ENCODE results near the gene MBD3.

The MBD3 gene

GRCh38 chr19:1524287-1524971 lies 68.2 kb downstream of the MBD3 start:
- Histone ChIP-seq H3K4me3 (ENCODE audit: low read depth, low read length) (no peak overlapping the region), H3K27ac (ENCODE audit: extremely low read depth, low read depth, low read length) (no peak overlapping the region), H3K36me3 (ENCODE audit: control insufficient read depth in 2 of 2, insufficient read depth in 1 of 2, low read length in 2 of 2) (no peaks in the 10 kb centered on the region), H3K9me3 (ENCODE audit: control insufficient read depth, insufficient read depth, low read depth, low read length) (no peaks in the 10 kb centered on the region), H3K4me1 (ENCODE audit: control insufficient read depth, insufficient read depth, low read length) (no peaks in the 10 kb centered on the region)
- ChIA-PET POLR2A (no interaction called here), CTCF (interaction anchor here (0.8 kb wide), 1 partner anchor 502 kb away, joined by 3 read pairs; no protein-coding TSS in a partner anchor)
- peak; percentile 25; the same call in 1 of the 2 replicates for TF ChIP-seq ZNF791 (tag by site-specific recombination; IDR thresholded peaks at IDR 0.05)
- TF ChIP-seq ZBTB20 (tag by site-specific recombination; IDR thresholded peaks at IDR 0.05) = 0 out of 2 replicates have a peak, but pooled peaks have one; percentile 24
- TF ChIP-seq SCRT2 (tag by site-specific recombination; IDR thresholded peaks at IDR 0.05) = peak; percentile 97
- TF ChIP-seq REST (tag by site-specific recombination; IDR thresholded peaks at IDR 0.05) = no peak
- peak; percentile 45; the same call in 1 of the 2 replicates for TF ChIP-seq INSM2 (tag by site-specific recombination; IDR thresholded peaks at IDR 0.05)
- no peak for TF ChIP-seq ZNF704 (tag by site-specific recombination; IDR thresholded peaks at IDR 0.05)
- 0 out of 2 replicates have a peak, but pooled peaks have one; percentile 8 for TF ChIP-seq ZNF777 (tag by site-specific recombination; IDR thresholded peaks at IDR 0.05; ENCODE audit: borderline replicate concordance)
- TF ChIP-seq ZNF658 (tag by site-specific recombination; IDR thresholded peaks at IDR 0.05) = 0 out of 2 replicates have a peak, but pooled peaks have one; percentile 75
- TF ChIP-seq ZNF580 (tag by site-specific recombination; IDR thresholded peaks at IDR 0.05) = 0 out of 2 replicates have a peak, but pooled peaks have one; percentile 21
- no peak for TF ChIP-seq ZNF664 (tag by site-specific recombination; IDR thresholded peaks at IDR 0.05)
- TF ChIP-seq SCRT1 (tag by site-specific recombination; IDR thresholded peaks at IDR 0.05; ENCODE audit: borderline replicate concordance) = peak; percentile 97
- no peak for TF ChIP-seq ZNF530 (tag by site-specific recombination; IDR thresholded peaks at IDR 0.05; ENCODE audit: low read depth)
- TF ChIP-seq ZSCAN4 (tag by site-specific recombination; IDR thresholded peaks at IDR 0.05) = peak; percentile 54; the same call in 1 of the 2 replicates
- 0 out of 2 replicates have a peak, but pooled peaks have one; percentile 18 for TF ChIP-seq ZNF776 (tag by site-specific recombination; IDR thresholded peaks at IDR 0.05; ENCODE audit: borderline replicate concordance)
- 0 out of 2 replicates have a peak, but pooled peaks have one; percentile 23 for TF ChIP-seq HIC1 (tag by site-specific recombination; IDR thresholded peaks at IDR 0.05)
- 0 out of 2 replicates have a peak, but pooled peaks have one; percentile 27 for TF ChIP-seq EGR2 (tag by site-specific recombination; IDR thresholded peaks at IDR 0.05; ENCODE audit: low read depth)
- TF ChIP-seq AEBP2 (tag by site-specific recombination; IDR thresholded peaks at IDR 0.05; ENCODE audit: borderline replicate concordance) = peak; percentile 18; the same call in 1 of the 2 replicates
- peak; percentile 47 for TF ChIP-seq ZNF133 (tag by site-specific recombination; IDR thresholded peaks at IDR 0.05)
- TF ChIP-seq ZNF311 (tag by site-specific recombination; IDR thresholded peaks at IDR 0.05; ENCODE audit: borderline replicate concordance) = peak; percentile 78; the same call in 1 of the 2 replicates
- TF ChIP-seq ZNF2 (tag by site-specific recombination; IDR thresholded peaks at IDR 0.05) = peak; percentile 94
- TF ChIP-seq ZNF354C (tag by site-specific recombination; IDR thresholded peaks at IDR 0.05; ENCODE audit: borderline replicate concordance, low read depth) = no peak
- TF ChIP-seq ZNF239 (tag by site-specific recombination; IDR thresholded peaks at IDR 0.05) = peak; percentile 14; the same call in 1 of the 2 replicates
- TF ChIP-seq ZNF132 (tag by site-specific recombination; IDR thresholded peaks at IDR 0.05; ENCODE audit: borderline replicate concordance) = no peak

Data from HEK293 (cell line).